Measurements from ENCODE around the gene ILK. TPM values are rescaled to one million over a fixed set of nuclear protein-coding genes. Genes with fewer than 3 reads are reported as not detected.

The ILK gene
- total and polyA plus RNA-seq, 8 donors, result 146 to 165 (median 154) TPM

- TF ChIP-seq CTCF (IDR thresholded peaks at IDR 0.05), result no peak
- intact Hi-C loops (cut with DNase I), result no loop called here
- Histone ChIP-seq H3K27me3 (no peaks in the 10 kb centered on the region), H3K4me3 (no peak overlapping the region), H3K4me1 (peaks cover 23 to 47% of the 10 kb centered on the region in 2 donors), H3K27ac (no peak overlapping the region), H3K36me3 (peaks cover 0 to 54% of the 10 kb centered on the region in 2 donors), H3K9me3 (no peaks in the 10 kb centered on the region)
- no peak for DNase-seq
- ATAC-seq, result no peak
Measured at GRCh38 chr11:6601041-6601461, 2.5 kb upstream of the ILK start.

- TF ChIP-seq CTCF (IDR thresholded peaks at IDR 0.05), result no peak
- no peak for DNase-seq
- intact Hi-C loops (cut with DNase I), result no loop called here
- H3K27me3 ChIP-seq, result no peaks in the 10 kb centered on the region
- ATAC-seq, result no peak
- peaks cover 36 to 60% of the 10 kb centered on the region in 2 donors for H3K4me1 ChIP-seq
- peak overlapping the region; percentile 82 to 85 for H3K4me3 ChIP-seq
- H3K27ac ChIP-seq, result peak overlapping the region in 1 of 2 donors; percentile 98
- H3K9me3 ChIP-seq, result no peaks in the 10 kb centered on the region
- peaks cover 0 to 42% of the 10 kb centered on the region in 2 donors for H3K36me3 ChIP-seq
Measured at GRCh38 chr11:6602096-6602940, 1.3 kb upstream of the ILK start.

- peaks cover 0 to 40% of the 10 kb centered on the region in 2 donors for H3K36me3 ChIP-seq
- intact Hi-C loops (cut with DNase I), result no loop called here
- H3K4me3 ChIP-seq, result peak overlapping the region; percentile 82 to 85
- peak overlapping the region; percentile 91 to 98 for H3K27ac ChIP-seq
- no peak for TF ChIP-seq CTCF (IDR thresholded peaks at IDR 0.05)
- H3K9me3 ChIP-seq, result no peaks in the 10 kb centered on the region
- H3K27me3 ChIP-seq, result no peaks in the 10 kb centered on the region
- ATAC-seq, result peak; percentile 56
- peak in 2 of 4 donors; percentile 46 to 70 for DNase-seq
- peaks cover 42 to 74% of the 10 kb centered on the region in 2 donors for H3K4me1 ChIP-seq
Measured at GRCh38 chr11:6604081-6604626, 580 bp downstream of the ILK start.

GRCh38 chr11:6604790-6605189 lies 1.2 kb downstream of the ILK start:
- peak overlapping the region; percentile 82 to 85 for H3K4me3 ChIP-seq
- H3K27me3 ChIP-seq, result no peaks in the 10 kb centered on the region
- no peaks in the 10 kb centered on the region for H3K9me3 ChIP-seq
- intact Hi-C loops (cut with DNase I), result no loop called here
- no peak for TF ChIP-seq CTCF (IDR thresholded peaks at IDR 0.05)
- ATAC-seq, result no peak
- peaks cover 42 to 80% of the 10 kb centered on the region in 2 donors for H3K4me1 ChIP-seq
- DNase-seq, result no peak
- peak overlapping the region; percentile 91 to 98 for H3K27ac ChIP-seq
- peaks cover 0 to 40% of the 10 kb centered on the region in 2 donors for H3K36me3 ChIP-seq

Data from left lung (tissue), 10 donors.